ENCODE data around the gene BABAM2.

Gene BABAM2

DNA sequence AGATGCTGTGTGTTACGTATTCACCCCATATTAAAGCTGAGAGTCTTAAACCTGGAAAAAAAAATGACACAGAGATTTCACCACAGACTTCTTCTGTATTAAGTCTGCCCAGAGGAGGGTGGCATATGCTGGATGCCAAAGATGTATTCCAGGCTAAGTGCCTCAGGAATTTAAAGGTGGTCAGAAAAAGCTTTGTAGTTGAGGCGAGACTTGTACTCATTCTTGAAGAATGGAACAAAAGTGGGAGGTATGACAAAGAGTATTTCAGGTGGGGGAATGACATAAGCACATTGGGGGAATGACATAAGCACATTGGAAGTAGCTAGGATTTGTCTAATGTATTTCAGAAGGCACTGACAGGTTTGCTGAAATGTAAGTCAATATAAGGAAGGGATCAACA, 98.6 kb downstream of the BABAM2 start:
- Histone ChIP-seq H3K27me3 (ENCODE audit: insufficient read depth, low read depth, severe bottlenecking) (no peaks in the 10 kb centered on the region), H3K9me3 (ENCODE audit: severe bottlenecking) (no peaks in the 10 kb centered on the region), H3K27ac (no peak overlapping the region), H3K4me3 (ENCODE audit: low read depth, low read length) (no peak overlapping the region), H3K36me3 (no peaks in the 10 kb centered on the region)
- DNase-seq: no peak
- TF ChIP-seq, protein P1, sequence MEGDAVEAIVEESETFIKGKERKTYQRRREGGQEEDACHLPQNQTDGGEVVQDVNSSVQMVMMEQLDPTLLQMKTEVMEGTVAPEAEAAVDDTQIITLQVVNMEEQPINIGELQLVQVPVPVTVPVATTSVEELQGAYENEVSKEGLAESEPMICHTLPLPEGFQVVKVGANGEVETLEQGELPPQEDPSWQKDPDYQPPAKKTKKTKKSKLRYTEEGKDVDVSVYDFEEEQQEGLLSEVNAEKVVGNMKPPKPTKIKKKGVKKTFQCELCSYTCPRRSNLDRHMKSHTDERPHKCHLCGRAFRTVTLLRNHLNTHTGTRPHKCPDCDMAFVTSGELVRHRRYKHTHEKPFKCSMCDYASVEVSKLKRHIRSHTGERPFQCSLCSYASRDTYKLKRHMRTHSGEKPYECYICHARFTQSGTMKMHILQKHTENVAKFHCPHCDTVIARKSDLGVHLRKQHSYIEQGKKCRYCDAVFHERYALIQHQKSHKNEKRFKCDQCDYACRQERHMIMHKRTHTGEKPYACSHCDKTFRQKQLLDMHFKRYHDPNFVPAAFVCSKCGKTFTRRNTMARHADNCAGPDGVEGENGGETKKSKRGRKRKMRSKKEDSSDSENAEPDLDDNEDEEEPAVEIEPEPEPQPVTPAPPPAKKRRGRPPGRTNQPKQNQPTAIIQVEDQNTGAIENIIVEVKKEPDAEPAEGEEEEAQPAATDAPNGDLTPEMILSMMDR (IDR thresholded peaks at IDR 0.05; ENCODE audit: low read depth, low read length): no peak

GRCh38 chr2:27990030-27990590, 99.6 kb downstream of the BABAM2 start:
- no peak overlapping the region for H3K4me3 ChIP-seq (ENCODE audit: low read depth, low read length)
- no peak overlapping the region for H3K27ac ChIP-seq
- no peaks in the 10 kb centered on the region for H3K9me3 ChIP-seq (ENCODE audit: severe bottlenecking)
- H3K27me3 ChIP-seq (ENCODE audit: insufficient read depth, low read depth, severe bottlenecking): no peaks in the 10 kb centered on the region
- TF ChIP-seq, protein P1 (IDR thresholded peaks at IDR 0.05; ENCODE audit: low read depth, low read length): no peak
- no peaks in the 10 kb centered on the region for H3K36me3 ChIP-seq
- DNase-seq: no peak

DNA sequence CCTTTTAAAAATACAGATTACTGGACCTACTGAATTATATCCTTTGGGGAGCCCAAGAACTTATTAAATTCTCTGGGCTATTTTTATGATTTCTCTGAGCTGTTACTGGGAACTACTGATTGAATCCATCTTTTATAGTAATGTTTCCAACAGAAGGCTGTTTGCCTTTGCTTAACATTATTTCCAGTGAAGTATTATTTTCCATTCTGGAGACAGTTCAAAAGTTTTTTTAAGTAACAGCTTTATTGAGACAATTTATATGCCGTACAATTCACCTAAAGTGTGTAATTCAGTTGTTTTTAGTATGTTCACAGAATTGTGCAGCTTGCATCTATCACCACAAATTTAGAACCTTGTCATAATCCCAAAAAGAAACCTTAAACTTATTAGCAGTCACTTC, 100.6 kb downstream of the BABAM2 start:
- no peak overlapping the region for H3K4me3 ChIP-seq (ENCODE audit: low read depth, low read length)
- DNase-seq: no peak
- no peaks in the 10 kb centered on the region for H3K9me3 ChIP-seq (ENCODE audit: severe bottlenecking)
- H3K27ac ChIP-seq: no peak overlapping the region
- no peaks in the 10 kb centered on the region for H3K36me3 ChIP-seq
- no peaks in the 10 kb centered on the region for H3K27me3 ChIP-seq (ENCODE audit: insufficient read depth, low read depth, severe bottlenecking)
- TF ChIP-seq, protein P1 (IDR thresholded peaks at IDR 0.05; ENCODE audit: low read depth, low read length): no peak

DNA sequence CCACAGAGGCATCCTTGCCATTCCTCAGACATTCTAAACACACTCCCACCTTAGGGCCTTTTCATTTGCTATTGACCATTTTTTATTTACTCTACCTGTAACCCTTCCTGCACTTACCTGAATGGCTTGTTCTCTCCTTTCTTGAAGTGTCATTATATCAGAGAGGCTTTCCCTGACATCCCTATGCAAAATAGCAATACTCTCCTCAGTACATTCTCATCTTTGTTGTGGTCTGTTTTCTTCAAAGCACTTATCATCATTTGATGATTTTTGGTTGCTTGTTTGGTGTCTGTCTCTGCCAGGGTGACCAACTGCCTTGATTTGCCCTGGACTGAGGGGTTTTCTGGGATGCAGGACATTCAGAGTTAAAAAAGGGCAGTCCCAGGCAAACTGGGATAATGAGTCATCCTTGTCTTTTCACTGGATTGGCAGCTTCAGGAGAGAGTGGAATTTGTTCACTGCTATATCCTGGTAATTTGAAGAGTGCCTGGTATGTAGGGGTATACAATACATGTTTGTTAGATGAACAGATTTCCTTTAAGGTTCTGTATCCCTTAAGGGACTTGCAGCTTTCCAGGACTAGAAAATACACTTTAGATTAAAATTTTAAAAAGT, 102.4 kb downstream of the BABAM2 start:
- Histone ChIP-seq H3K4me3 (ENCODE audit: low read depth, low read length) (no peak overlapping the region), H3K27me3 (ENCODE audit: insufficient read depth, low read depth, severe bottlenecking) (no peaks in the 10 kb centered on the region), H3K27ac (no peak overlapping the region), H3K9me3 (ENCODE audit: severe bottlenecking) (no peaks in the 10 kb centered on the region), H3K36me3 (no peaks in the 10 kb centered on the region)
- TF ChIP-seq, protein P1 (IDR thresholded peaks at IDR 0.05; ENCODE audit: low read depth, low read length): no peak
- DNase-seq: no peak

DNA sequence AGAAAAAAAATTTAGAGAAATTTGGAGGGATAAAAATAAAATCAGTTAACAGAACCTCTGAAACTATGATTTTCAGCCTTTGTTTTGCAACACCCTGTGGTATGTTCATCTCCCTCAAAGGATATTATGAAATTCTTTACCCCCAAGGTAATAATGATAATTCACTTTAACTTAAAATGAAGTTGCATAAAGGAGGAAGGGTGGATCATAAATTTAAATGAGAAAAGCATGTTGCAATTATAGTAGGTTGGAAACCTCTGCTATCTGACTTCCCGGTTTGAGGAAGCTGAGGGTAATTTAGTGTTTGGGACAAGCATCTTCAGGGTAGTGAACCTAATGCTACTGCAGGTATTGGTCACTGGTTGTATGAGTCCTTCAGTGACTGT, 102.9 kb downstream of the BABAM2 start:
- Histone ChIP-seq H3K27me3 (ENCODE audit: insufficient read depth, low read depth, severe bottlenecking) (no peaks in the 10 kb centered on the region), H3K36me3 (no peaks in the 10 kb centered on the region), H3K4me3 (ENCODE audit: low read depth, low read length) (no peak overlapping the region), H3K9me3 (ENCODE audit: severe bottlenecking) (no peaks in the 10 kb centered on the region), H3K27ac (no peak overlapping the region)
- no peak for DNase-seq
- TF ChIP-seq, protein P1 (IDR thresholded peaks at IDR 0.05; ENCODE audit: low read depth, low read length): no peak

Measured in WERI-Rb-1 (cell line).